Breast epithelium (tissue), 3 donors: Measurements from ENCODE around the gene TMEM117.

Experiments used
- CTCF ChIP-seq, 3 donors: fragments of 450-650 bp; IDR thresholded peaks; one replicate each; pipeline ENCODE4 v1.5.1; 2016 to 2017; ENCODE audit warnings: antibody characterized with exemption in 3 of 3, mild to moderate bottlenecking in 3 of 3, moderate library complexity in 3 of 3
- POLR2AphosphoS5 ChIP-seq, 3 donors: sonication (generic); formaldehyde crosslinking; IDR thresholded peaks; one replicate each; pipeline ENCODE4 v1.6.1; 2017; ENCODE audit warnings: antibody characterized with exemption in 3 of 3

DNA sequence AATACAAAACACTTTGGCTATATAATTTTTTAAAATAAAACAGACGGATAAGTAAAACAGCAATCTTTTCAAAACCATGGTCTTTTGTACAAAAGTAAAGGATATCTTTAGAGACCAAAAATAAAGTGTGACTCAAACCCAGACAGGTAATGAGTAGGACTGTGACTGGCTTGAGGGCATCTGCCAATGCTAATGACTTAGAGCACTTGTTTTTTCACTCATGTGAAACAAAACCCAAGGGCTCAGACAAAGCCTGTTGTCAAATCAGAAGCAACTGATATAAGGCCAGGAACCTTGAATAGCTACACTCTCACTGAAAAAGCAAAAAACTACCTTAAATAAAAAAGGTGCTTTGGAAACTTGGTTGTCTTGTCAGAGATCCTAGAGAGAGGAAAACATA, 357.4 kb downstream of the TMEM117 start:
- no peak for TF ChIP-seq POLR2AphosphoS5 (IDR thresholded peaks at IDR 0.05)
- no peak for TF ChIP-seq CTCF (IDR thresholded peaks at IDR 0.05)
